ENCODE measurements around the gene RPP30.

- TF ChIP-seq CTCF (IDR thresholded peaks at IDR 0.05) (no peak), EZH2 (IDR thresholded peaks at IDR 0.05) (no peak), EZH2phosphoT487 (IDR thresholded peaks at IDR 0.05) (no peak)
These were observed 52.8 kb downstream of the RPP30 start for GRCh38 chr10:90924552-90924951.
